IMR-90 (cell line): Measurements from ENCODE around the gene KIFC3. TPM values are rescaled to one million over a fixed set of nuclear protein-coding genes. Genes with fewer than 3 reads are reported as not detected.

Experiments used
- ATAC-seq: fragments of 200-7000 bp; cut with Tn5 transposase; 2 replicates; pipeline ENCODE4 v1.9.1; 2020; ENCODE audit warnings: low read depth, mild to moderate bottlenecking, moderate library complexity
- BruUV-seq: library from RNA; stranded (reverse); fragments of 400-500 nt; replicated peaks from 2 replicates; lab custom pipeline; 2021; lab: Mats Ljungman, UMichigan
- CTCF ChIA-PET: fragments of 300-600 bp; formaldehyde crosslinking; extraction: SDS; loops from one replicate; lab custom pipeline; 2021; ENCODE audit warnings: antibody characterized with exemption; lab: Yijun Ruan, JAX
- POLR2A ChIA-PET: fragments of 300-600 bp; sonication (Branson Sonifier 250); formaldehyde crosslinking; loops from one replicate; lab custom pipeline; 2022; ENCODE audit warnings: antibody characterized with exemption; ENCODE audit not compliant: unreplicated experiment; lab: Charles Lee
- DNase-seq: peaks from one replicate; pipeline ENCODE4 v3.0.0; 2013
- H2AFZ ChIP-seq: replicated peaks from 2 replicates; pipeline ENCODE3; 2013; ENCODE audit warnings: low read length, mild to moderate bottlenecking; ENCODE audit not compliant: poor library complexity
- H2AK5ac ChIP-seq: 2 replicates; pipeline ENCODE4 v1.6.1; 2013; ENCODE audit warnings: low read depth, low read length, inconsistent platforms
- H2AK9ac ChIP-seq: replicated peaks from 2 replicates; pipeline ENCODE3; 2013; ENCODE audit warnings: mild to moderate bottlenecking, low read depth, low read length, moderate library complexity; ENCODE audit not compliant: poor library complexity
- H2BK120ac ChIP-seq: 2 replicates; pipeline ENCODE4 v1.6.1; 2013; ENCODE audit warnings: low read depth, low read length, inconsistent platforms
- H2BK15ac ChIP-seq: 3 replicates; pipeline ENCODE4 v1.6.1; 2013; ENCODE audit warnings: low read depth, low read length, inconsistent platforms
- H2BK20ac ChIP-seq: 2 replicates; pipeline ENCODE4 v1.6.1; 2013; ENCODE audit warnings: low read depth, mild to moderate bottlenecking, inconsistent platforms, low read length, moderate library complexity
- H2BK5ac ChIP-seq: 2 replicates; pipeline ENCODE4 v1.6.1; 2013; ENCODE audit warnings: mild to moderate bottlenecking, low read depth, low read length, inconsistent platforms; ENCODE audit not compliant: poor library complexity, severe bottlenecking
- H3K14ac ChIP-seq: replicated peaks from 2 replicates; pipeline ENCODE4 v1.6.1; 2013; ENCODE audit warnings: low read depth, low read length, inconsistent platforms
- H3K18ac ChIP-seq: 2 replicates; pipeline ENCODE4 v1.6.1; 2013; ENCODE audit warnings: low read depth, low read length, control low read depth
- H3K23ac ChIP-seq: 2 replicates; pipeline ENCODE4 v1.6.1; 2013; ENCODE audit warnings: low read depth, low read length, inconsistent platforms
- H3K27ac ChIP-seq: 2 replicates; pipeline ENCODE4 v1.5.1; 2013; ENCODE audit warnings: mild to moderate bottlenecking, control low read depth, low read length; ENCODE audit not compliant: insufficient read depth
- H3K27me3 ChIP-seq: 2 replicates; pipeline ENCODE4 v1.6.1; 2013; ENCODE audit warnings: low read length; ENCODE audit not compliant: control insufficient read depth, insufficient read depth
- H3K36me3 ChIP-seq: 2 replicates; pipeline ENCODE4 v1.6.1; 2013; ENCODE audit warnings: low read length, mixed read lengths; ENCODE audit not compliant: control insufficient read depth, insufficient read depth
- H3K4ac ChIP-seq: 2 replicates; pipeline ENCODE4 v1.6.1; 2013; ENCODE audit warnings: low read depth, low read length, inconsistent platforms
- H3K4me1 ChIP-seq: 2 replicates; pipeline ENCODE4 v1.6.1; 2013; ENCODE audit warnings: low read length, mixed read lengths; ENCODE audit not compliant: control insufficient read depth, insufficient read depth
- H3K4me2 ChIP-seq: 2 replicates; pipeline ENCODE4 v1.6.1; 2013; ENCODE audit warnings: low read depth, mild to moderate bottlenecking, control low read depth, low read length, moderate library complexity
- H3K4me3 ChIP-seq: 2 replicates; pipeline ENCODE4 v1.5.1; 2013; ENCODE audit warnings: low read depth, mild to moderate bottlenecking, control low read depth, low read length, moderate library complexity; ENCODE audit not compliant: insufficient read depth
- H3K56ac ChIP-seq: 2 replicates; pipeline ENCODE4 v1.6.1; 2013; ENCODE audit warnings: low read length, inconsistent platforms; ENCODE audit not compliant: insufficient read depth; ENCODE audit errors: extremely low read depth
- H3K79me1 ChIP-seq, 2 experiments: 2 replicates each; pipeline ENCODE4 v1.6.1; 2013; ENCODE audit warnings: low read length in 2 of 2, inconsistent platforms in 1 of 2, low read depth in 1 of 2
- H3K9ac ChIP-seq: 2 replicates; pipeline ENCODE4 v1.6.1; 2013; ENCODE audit warnings: low read depth, low read length, control low read depth
- H3K9me1 ChIP-seq: 2 replicates; pipeline ENCODE4 v1.6.1; 2013; ENCODE audit warnings: low read length, inconsistent platforms; ENCODE audit not compliant: insufficient read depth
- H3K9me3 ChIP-seq: 2 replicates; pipeline ENCODE4 v1.6.1; 2013; ENCODE audit warnings: low read length; ENCODE audit not compliant: control insufficient read depth, insufficient read depth
- H4K20me1 ChIP-seq: 2 replicates; pipeline ENCODE4 v1.6.1; 2013; ENCODE audit warnings: low read length, inconsistent platforms; ENCODE audit not compliant: insufficient read depth
- H4K5ac ChIP-seq: 2 replicates; pipeline ENCODE4 v1.6.1; 2013; ENCODE audit warnings: mild to moderate bottlenecking, low read depth, low read length, control low read depth
- H4K8ac ChIP-seq, 2 experiments: 2 replicates each; pipeline ENCODE4 v1.6.1; 2013; ENCODE audit warnings: low read depth in 2 of 2, low read length in 2 of 2, control low read depth in 1 of 2, inconsistent platforms in 1 of 2
- H4K91ac ChIP-seq: 2 replicates; pipeline ENCODE4 v1.6.1; 2013; ENCODE audit warnings: low read depth, low read length, inconsistent platforms; ENCODE audit not compliant: insufficient read depth
- BHLHE40 ChIP-seq: fragments of 150-350 bp; IDR thresholded peaks from 2 replicates; pipeline ENCODE4 v1.6.1; 2016; ENCODE audit warnings: mild to moderate bottlenecking, low read depth, low read length
- CTCF ChIP-seq: conservative IDR thresholded peaks from 2 replicates; pipeline ENCODE4 v1.5.1; 2012; ENCODE audit warnings: mild to moderate bottlenecking, low read depth, low read length, improper control_type of control experiment
- FOS ChIP-seq: fragments of 150-350 bp; IDR thresholded peaks from 2 replicates; pipeline ENCODE4 v1.6.1; 2016; ENCODE audit warnings: low read depth, low read length
- MAFK ChIP-seq: IDR thresholded peaks from 2 replicates; pipeline ENCODE4 v1.6.1; 2012; ENCODE audit warnings: low read depth, low read length, improper control_type of control experiment
- NFE2L2 ChIP-seq: fragments of 150-350 bp; IDR thresholded peaks from 2 replicates; pipeline ENCODE4 v1.6.1; 2016; ENCODE audit warnings: low read depth, mild to moderate bottlenecking, low read length
- RAD21 ChIP-seq: IDR thresholded peaks from 2 replicates; pipeline ENCODE4 v1.6.1; 2012; ENCODE audit warnings: low read length, improper control_type of control experiment
- RCOR1 ChIP-seq: IDR thresholded peaks from 2 replicates; pipeline ENCODE4 v1.6.1; 2012; ENCODE audit warnings: mild to moderate bottlenecking, low read length, improper control_type of control experiment; ENCODE audit not compliant: insufficient replicate concordance
- WGBS, 2 experiments: methylation state at CpG; one replicate each; pipeline versions ENCODE4 v1.1.5 to v1.1.7; 2013; ENCODE audit warnings: missing lambda C conversion rate in 2 of 2; ENCODE audit not compliant: insufficient read length in 1 of 2; ENCODE audit errors: extremely low coverage in 2 of 2; 5-methylcytosine and 5-hydroxymethylcytosine counted together
- dilution Hi-C: fragments of 300-500 bp; cut with HindIII; formaldehyde crosslinking; loops from one replicate; pipeline ENCODE4 v1.14.3; 2018; ENCODE audit warnings: low sequenced_read_pairs; ENCODE audit not compliant: unreplicated experiment
- in situ Hi-C: fragments of 300-500 bp; cut with MboI; formaldehyde crosslinking; loops from 3 replicates; pipeline ENCODE4 v1.14.3; 2019; ENCODE audit warnings: low sequenced_read_pairs, inconsistent platforms, mixed read lengths
- intact Hi-C: fragments of 100-400 bp; cut with micrococcal nuclease; formaldehyde crosslinking; loops from 2 replicates; pipeline ENCODE4 v1.10.0; 2022
- polyA plus RNA-seq, 3 experiments: library from polyadenylated mRNA; depleted of rRNA; stranded (reverse); fragments of >200 nt; gene quantifications; 2 replicates each; pipeline ENCODE4 v1.2.3, GENCODE V29; 2012; ENCODE audit warnings: low replicate concordance in 1 of 3
- total RNA-seq: library from RNA; depleted of rRNA; stranded (reverse); fragments of >200 nt; gene quantifications from 2 replicates; pipeline ENCODE4 v1.2.3, GENCODE V29; 2012
- TF ChIP-seq, protein P1 (sequence below): fragments of 150-350 bp; IDR thresholded peaks from 2 replicates; pipeline ENCODE4 v1.6.1; 2016; ENCODE audit warnings: low read depth, mild to moderate bottlenecking, low read length, moderate library complexity, borderline replicate concordance

The KIFC3 gene
- total and polyA plus RNA-seq, 2 of the 4 experiments (the other 2 are of a cell fraction): 48.6 to 62.5 TPM

DNA sequence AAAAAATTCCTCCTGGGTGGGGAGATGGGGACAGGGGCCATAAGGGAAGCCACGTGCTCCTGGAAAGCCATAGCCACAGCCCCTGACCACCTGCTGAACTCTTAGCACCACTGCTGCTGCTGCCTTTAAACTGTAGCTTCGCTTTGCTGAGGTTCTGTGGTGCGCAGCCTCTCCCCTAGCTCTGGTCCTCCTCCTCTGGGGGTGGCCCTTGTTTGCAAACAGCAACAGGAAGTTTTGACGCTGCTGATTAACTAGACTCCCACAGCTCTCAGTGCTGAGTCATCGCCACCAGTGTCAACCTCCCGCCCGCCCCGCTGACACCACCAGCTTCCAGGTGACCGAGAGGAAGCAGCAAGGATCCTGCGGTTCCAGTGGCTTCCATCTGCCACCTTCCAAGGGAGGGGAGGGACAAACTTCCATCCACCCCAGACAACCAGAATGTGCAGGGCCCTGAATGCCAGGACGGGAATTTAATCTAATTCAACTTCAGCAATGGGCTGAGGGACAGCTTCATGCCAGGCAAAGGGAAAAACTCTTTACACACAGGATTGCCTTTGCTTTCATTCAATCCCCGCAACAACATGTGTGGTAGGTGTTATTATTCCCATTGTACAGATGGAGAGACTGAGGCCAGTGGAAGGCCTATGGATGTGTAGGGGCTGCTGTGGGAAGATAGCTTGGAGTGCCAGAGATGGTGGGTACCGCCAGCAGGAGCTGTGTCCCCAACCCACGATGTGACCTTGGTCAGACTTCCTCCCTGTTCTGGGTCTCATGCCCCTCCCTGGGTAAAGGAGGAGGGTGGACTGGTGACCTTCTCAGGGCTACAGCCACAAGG lies 8.1 kb upstream of the KIFC3 start:
- no peak overlapping the region for H2BK5ac ChIP-seq
- no peak overlapping the region for H3K4me3 ChIP-seq
- POLR2A ChIA-PET: no interaction called here
- peak overlapping the region; percentile 52 for H2AFZ ChIP-seq
- H3K4me1 ChIP-seq: peaks cover 15% of the 10 kb centered on the region
- no peaks in the 10 kb centered on the region for H3K27me3 ChIP-seq
- H2BK15ac ChIP-seq: peak overlapping the region; percentile 93
- H3K9me3 ChIP-seq: no peaks in the 10 kb centered on the region
- H3K27ac ChIP-seq: no peak overlapping the region; the same call in 1 of the 2 replicates
- no peaks in the 10 kb centered on the region for H3K79me1 ChIP-seq
- 80% methylated on average over 1 of the region's 14 CpGs; no CpG with 5 or more reads in 1 of the 2 experiments for WGBS, 2 experiments
- H2AK9ac ChIP-seq: peak overlapping the region; percentile 39
- H4K8ac ChIP-seq: peak overlapping the region; percentile 22 to 36; a peak in 2 of 4 replicates
- H2BK120ac ChIP-seq: peak overlapping the region; percentile 47
- no peaks in the 10 kb centered on the region for H3K36me3 ChIP-seq
- H3K14ac ChIP-seq: no peak overlapping the region
- dilution Hi-C loops: no loop called here
- peak overlapping the region; percentile 9 for H3K18ac ChIP-seq
- H3K9me1 ChIP-seq: peaks cover 21% of the 10 kb centered on the region
- DNase-seq (peak; percentile 68), ATAC-seq (peak; percentile 48)
- no peak overlapping the region for H3K9ac ChIP-seq
- peak overlapping the region; percentile 60; the same call in 1 of the 2 replicates for H4K91ac ChIP-seq
- H3K4me2 ChIP-seq: no peak overlapping the region
- in situ Hi-C loops: no loop called here
- H2AK5ac ChIP-seq: peak overlapping the region; percentile 83
- H3K56ac ChIP-seq: no peak overlapping the region
- H2BK20ac ChIP-seq: peak overlapping the region; percentile 50
- BruUV-seq: no TSS peak
- H3K4ac ChIP-seq: peak overlapping the region; percentile 54
- CTCF ChIA-PET: interaction anchor here (0.8 kb wide), 2 partner anchors 49 to 52 kb away, joined by 3 read pairs; no protein-coding TSS in a partner anchor
- no peaks in the 10 kb centered on the region for H4K20me1 ChIP-seq
- TF ChIP-seq RCOR1 (no peak), FOS (peak; percentile 68), MAFK (peak; percentile 46), CTCF (no peak), BHLHE40 (peak; percentile 39; the same call in 1 of the 2 replicates), NFE2L2 (peak; percentile 84), RAD21 (no peak)
- TF ChIP-seq, protein P1, sequence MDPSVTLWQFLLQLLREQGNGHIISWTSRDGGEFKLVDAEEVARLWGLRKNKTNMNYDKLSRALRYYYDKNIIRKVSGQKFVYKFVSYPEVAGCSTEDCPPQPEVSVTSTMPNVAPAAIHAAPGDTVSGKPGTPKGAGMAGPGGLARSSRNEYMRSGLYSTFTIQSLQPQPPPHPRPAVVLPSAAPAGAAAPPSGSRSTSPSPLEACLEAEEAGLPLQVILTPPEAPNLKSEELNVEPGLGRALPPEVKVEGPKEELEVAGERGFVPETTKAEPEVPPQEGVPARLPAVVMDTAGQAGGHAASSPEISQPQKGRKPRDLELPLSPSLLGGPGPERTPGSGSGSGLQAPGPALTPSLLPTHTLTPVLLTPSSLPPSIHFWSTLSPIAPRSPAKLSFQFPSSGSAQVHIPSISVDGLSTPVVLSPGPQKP: no peak
- H4K5ac ChIP-seq: peak overlapping the region; percentile 19; the same call in 1 of the 2 replicates
- no peak overlapping the region for H3K23ac ChIP-seq
- intact Hi-C loops: no loop called here
